Activated CD4-positive, alpha-beta T cell treated with anti-CD3 and anti-CD28 coated beads for 1 hour (primary cell): ENCODE measurements around the gene ITIH3.
"Not testable (repeated sequence)": the region's sequence is repeated elsewhere in the genome, so short reads cannot be mapped to it uniquely, and the experiment has no call there.

ENCODE experiments used
- DNase-seq: peaks from one replicate; pipeline ENCODE4 v3.0.0-alpha.2; 2020

Gene ITIH3

GRCh38 chr3:52794612-52795099, at the start of gene ITIH3:
ITIH3 (plus strand) TSS chr3:52794796; CDS start chr3:52794804, 8 bp downstream.
- no peak for DNase-seq

- DNase-seq: no peak
Measured at GRCh38 chr3:52752045-52752660, 42.4 kb upstream of the ITIH3 start.

- DNase-seq: no peak
Measured at GRCh38 chr3:52754373-52754772, 40.2 kb upstream of the ITIH3 start.

- DNase-seq: no peak
Measured at GRCh38 chr3:52756141-52756540, 38.5 kb upstream of the ITIH3 start.

- no peak for DNase-seq
Measured at GRCh38 chr3:52763466-52763865, 31.1 kb upstream of the ITIH3 start.

GRCh38 chr3:52769786-52770455, 24.7 kb upstream of the ITIH3 start:
- no peak for DNase-seq

- peak; percentile 75 for DNase-seq
Measured at GRCh38 chr3:52770496-52771333, 23.9 kb upstream of the ITIH3 start, which contains the start of gene NEK4. NEK4 (minus strand) TSS chr3:52770940; CDS start chr3:52770746, 194 bp downstream.

- no peak for DNase-seq
Measured at GRCh38 chr3:52771334-52771681, 23.3 kb upstream of the ITIH3 start.

GRCh38 chr3:52771702-52772101, 22.9 kb upstream of the ITIH3 start:
- no peak for DNase-seq

- no peak for DNase-seq
Measured at GRCh38 chr3:52773361-52774065, 21.1 kb upstream of the ITIH3 start.

GRCh38 chr3:52774066-52774713, 20.4 kb upstream of the ITIH3 start:
- no peak for DNase-seq

GRCh38 chr3:52774901-52775864, 19.4 kb upstream of the ITIH3 start:
- DNase-seq: no peak

GRCh38 chr3:52775877-52776276, 18.7 kb upstream of the ITIH3 start:
- no peak for DNase-seq

- DNase-seq: not testable (repeated sequence)
Measured at GRCh38 chr3:52776486-52776885, 18.1 kb upstream of the ITIH3 start.

- DNase-seq: peak; percentile 5
Measured at GRCh38 chr3:52777127-52777958, 17.3 kb upstream of the ITIH3 start, which contains the start of gene ITIH1. ITIH1 (plus strand) TSS chr3:52777599; CDS start chr3:52777616, 17 bp downstream.

GRCh38 chr3:52777959-52778805, 16.4 kb upstream of the ITIH3 start:
- DNase-seq: peak; percentile 6

GRCh38 chr3:52779011-52779836, 15.4 kb upstream of the ITIH3 start:
- DNase-seq: peak; percentile 3
